GM13977 (cell line): ENCODE results near the gene GOLT1A.
A peak's percentile ranks its signal among the peaks of the same experiment; 100 is the strongest.

Experiments
- DNase-seq: peaks from one replicate; pipeline ENCODE4 v3.0.0; 2012; ENCODE audit warnings: low spot score
- in situ Hi-C: fragments of 300-500 bp; cut with MboI; formaldehyde crosslinking; loops from one replicate; pipeline ENCODE4 v1.12.0; 2022; ENCODE audit warnings: low sequenced_read_pairs, low pct_unique_long_range_greater_than_20kb, mixed read lengths, inconsistent platforms; ENCODE audit not compliant: unreplicated experiment
- TF ChIP-seq, protein P1 (sequence below): IDR thresholded peaks from 2 replicates; pipeline ENCODE4 v1.5.1; 2012; ENCODE audit warnings: mild to moderate bottlenecking, control low read depth; ENCODE audit not compliant: insufficient read depth; ENCODE audit errors: extremely low read depth, missing control alignments

Gene GOLT1A

DNA sequence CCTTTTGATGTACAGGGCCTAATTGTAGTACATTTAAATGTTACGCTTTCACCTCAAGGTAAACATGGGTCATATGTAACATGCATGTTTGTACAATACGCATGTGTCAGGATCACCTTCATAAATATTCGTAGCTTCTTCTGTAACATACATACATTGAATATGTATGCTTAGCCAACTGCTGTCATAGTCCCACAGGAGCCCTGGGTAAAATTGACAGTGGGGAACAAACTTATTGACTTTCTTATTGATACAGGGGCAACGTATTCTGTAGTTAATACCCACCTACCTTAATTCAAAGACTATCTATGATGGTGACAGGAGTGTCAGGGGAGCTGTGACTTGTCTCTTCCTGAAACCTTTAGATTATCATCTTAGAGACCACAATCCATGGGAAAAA is 43.9 kb downstream of the GOLT1A start:
- no peak for DNase-seq
- in situ Hi-C loops: loop anchor here (25.0 kb wide), 1 partner anchor 217 kb away; no protein-coding TSS in a partner anchor
- TF ChIP-seq, protein P1, sequence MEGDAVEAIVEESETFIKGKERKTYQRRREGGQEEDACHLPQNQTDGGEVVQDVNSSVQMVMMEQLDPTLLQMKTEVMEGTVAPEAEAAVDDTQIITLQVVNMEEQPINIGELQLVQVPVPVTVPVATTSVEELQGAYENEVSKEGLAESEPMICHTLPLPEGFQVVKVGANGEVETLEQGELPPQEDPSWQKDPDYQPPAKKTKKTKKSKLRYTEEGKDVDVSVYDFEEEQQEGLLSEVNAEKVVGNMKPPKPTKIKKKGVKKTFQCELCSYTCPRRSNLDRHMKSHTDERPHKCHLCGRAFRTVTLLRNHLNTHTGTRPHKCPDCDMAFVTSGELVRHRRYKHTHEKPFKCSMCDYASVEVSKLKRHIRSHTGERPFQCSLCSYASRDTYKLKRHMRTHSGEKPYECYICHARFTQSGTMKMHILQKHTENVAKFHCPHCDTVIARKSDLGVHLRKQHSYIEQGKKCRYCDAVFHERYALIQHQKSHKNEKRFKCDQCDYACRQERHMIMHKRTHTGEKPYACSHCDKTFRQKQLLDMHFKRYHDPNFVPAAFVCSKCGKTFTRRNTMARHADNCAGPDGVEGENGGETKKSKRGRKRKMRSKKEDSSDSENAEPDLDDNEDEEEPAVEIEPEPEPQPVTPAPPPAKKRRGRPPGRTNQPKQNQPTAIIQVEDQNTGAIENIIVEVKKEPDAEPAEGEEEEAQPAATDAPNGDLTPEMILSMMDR: no peak

DNA sequence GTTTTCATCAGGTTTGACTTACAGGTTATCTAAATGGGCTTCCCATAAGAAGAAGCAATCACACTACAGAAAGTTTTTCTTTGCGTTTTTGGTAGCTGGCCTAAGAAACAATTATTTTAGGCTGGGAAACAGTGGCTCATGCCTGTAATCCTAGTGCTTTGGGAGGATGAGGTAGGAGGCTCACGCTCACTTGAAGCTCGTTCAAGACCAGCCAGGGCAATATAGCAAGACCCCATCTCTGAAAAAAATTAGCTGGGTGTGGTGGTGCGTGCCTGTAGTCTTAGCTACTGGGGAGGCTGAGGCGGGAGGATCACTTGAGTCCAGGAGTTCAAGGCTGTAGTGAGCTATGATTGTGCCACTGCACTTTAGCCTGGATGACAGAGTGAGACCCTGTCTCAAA is 46.1 kb downstream of the GOLT1A start:
- TF ChIP-seq, protein P1: no peak
- no peak for DNase-seq
- in situ Hi-C loops: loop anchor here (25.0 kb wide), 1 partner anchor 220 kb away; no protein-coding TSS in a partner anchor

DNA sequence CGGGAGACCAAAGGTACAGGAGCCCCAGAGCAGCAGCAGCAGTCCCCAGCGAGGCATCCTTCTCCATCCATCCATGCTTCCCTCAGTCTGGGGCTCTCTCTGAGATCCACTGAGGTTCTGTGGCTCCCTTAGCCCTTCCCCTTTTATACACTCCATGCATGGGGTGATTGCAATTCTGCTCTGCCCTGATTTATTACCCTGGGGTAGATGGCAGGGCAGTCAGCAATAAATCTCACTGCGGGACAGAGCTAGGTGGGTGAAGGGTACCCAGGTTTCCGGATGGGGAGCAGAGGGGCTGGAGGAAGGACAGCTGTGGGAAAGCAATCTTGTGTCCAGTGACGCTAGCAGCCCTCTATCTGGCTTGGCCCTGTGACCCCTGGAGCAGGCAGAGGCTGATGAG is 47.6 kb downstream of the GOLT1A start, which contains the start of gene REN:
Gene REN (minus strand): TSS at position 119 of the 400 bp plus-strand sequence. CDS start 44 bp downstream, at position 75.
- DNase-seq: no peak
- TF ChIP-seq, protein P1: no peak
- in situ Hi-C loops: loop anchor here (25.0 kb wide), 1 partner anchor 221 kb away; no protein-coding TSS in a partner anchor

DNA sequence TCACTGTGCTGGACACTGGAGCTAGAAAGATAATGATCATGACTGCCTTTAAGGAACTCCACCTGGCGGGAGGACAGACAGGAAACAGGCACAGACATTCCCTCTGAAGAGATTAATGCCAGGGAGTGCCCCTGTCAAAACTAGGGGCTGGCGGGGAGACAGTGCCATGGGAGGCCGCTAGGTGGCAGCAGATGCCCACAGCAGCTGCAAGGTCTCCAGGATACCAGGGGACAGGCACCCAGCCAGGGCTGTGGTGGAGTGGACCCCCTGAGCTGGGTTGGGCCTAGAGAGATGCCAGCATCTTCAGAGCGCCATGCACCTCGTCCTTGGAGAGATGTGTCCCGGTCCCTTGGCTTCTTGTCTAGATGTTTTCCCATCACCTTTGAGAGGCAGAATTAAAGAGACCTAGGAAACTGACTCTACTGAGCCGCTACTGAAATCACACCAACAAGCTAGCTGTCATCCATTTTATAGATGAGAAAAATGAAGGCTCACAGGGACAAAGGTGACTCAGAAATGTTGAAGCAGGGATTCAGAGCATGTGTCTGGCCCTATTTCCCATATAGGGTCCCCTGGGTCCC is 51.2 kb downstream of the GOLT1A start:
- in situ Hi-C loops: loop anchor here (25.0 kb wide), 1 partner anchor 225 kb away; no protein-coding TSS in a partner anchor
- TF ChIP-seq, protein P1: peak; percentile 97
- DNase-seq: peak; percentile 83

DNA sequence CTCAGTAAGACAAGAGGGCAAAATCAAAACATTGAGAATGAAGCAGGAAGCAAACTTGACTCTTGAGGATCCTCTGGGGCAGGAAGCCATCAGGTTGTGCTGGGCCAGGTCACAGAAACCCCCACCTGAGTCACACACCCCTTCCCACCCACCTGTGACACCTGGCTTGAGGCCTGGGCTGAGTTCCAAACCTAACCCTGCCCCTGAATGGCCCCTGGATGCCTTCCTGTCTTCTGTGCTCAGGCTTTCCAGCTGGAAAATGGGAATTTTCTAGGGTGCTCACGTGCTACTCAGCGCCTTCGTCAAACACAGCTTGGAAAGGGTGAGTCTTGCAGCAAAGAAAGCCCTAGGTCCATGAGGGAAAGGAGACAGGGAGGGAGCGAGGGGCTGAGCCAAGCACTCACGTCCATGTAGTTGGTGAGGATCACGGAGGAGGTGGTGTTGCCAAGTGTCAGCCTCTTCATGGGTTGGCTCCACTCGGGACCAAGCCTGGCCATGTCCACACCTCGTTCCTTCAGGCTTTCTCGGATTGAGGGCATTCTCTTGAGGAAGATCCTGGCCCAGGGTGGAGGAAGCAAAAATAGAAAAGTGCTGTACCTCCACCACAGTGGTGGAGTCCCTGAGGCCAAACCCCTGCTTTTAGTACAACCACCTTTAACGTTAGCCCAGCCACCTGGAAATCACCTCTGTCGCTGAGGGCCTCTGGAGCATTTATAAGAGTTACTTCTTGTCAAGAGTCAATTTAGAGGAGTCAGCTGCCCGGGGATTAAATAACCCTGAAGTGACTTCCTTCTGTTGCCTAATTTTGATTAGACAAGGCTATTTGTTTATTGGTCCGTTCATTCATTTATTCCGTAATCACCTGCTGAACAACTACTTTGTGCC is 51.9 kb downstream of the GOLT1A start:
- TF ChIP-seq, protein P1: no peak
- in situ Hi-C loops: loop anchor here (25.0 kb wide), 1 partner anchor 225 kb away; no protein-coding TSS in a partner anchor
- DNase-seq: no peak

DNA sequence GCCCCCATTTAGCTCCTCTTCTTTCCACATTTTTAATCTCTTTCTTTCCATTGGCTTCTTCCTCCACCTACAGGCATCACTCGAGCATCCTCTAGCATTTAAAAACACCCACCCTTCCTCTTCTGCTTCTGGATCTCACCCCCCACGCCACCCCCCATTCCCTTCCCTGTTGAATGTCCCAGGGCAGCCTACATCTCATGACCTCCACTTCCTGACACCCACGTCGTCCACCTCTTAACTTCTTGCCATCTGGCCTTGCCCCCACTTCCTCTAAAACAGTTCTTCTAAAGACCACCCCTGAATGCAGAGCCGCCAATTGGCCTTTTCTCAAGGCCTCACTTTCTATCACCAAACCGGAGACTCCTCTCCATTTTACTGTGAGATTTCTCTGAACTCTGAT is 55.8 kb downstream of the GOLT1A start:
- no peak for DNase-seq
- TF ChIP-seq, protein P1: no peak
- in situ Hi-C loops: loop anchor here (25.0 kb wide), 1 partner anchor 229 kb away; no protein-coding TSS in a partner anchor
